ENCODE results near the gene NECTIN1.

- TF ChIP-seq POLR2A (IDR thresholded peaks at IDR 0.05; ENCODE audit: low read depth, low read length): no peak
- no peak for TF ChIP-seq CTCF (conservative IDR thresholded peaks at IDR 0.05; ENCODE audit: low read depth, low read length)
- no peak for TF ChIP-seq MAFK (IDR thresholded peaks at IDR 0.05; ENCODE audit: low read depth, low read length)
- no peak for TF ChIP-seq RAD21 (IDR thresholded peaks at IDR 0.05; ENCODE audit: low read length)
- no peak for TF ChIP-seq ELK1 (IDR thresholded peaks at IDR 0.05; ENCODE audit: borderline replicate concordance, low read depth, low read length)
- TF ChIP-seq USF2 (IDR thresholded peaks at IDR 0.05; ENCODE audit: low read depth, low read length): no peak
- no peak for TF ChIP-seq BHLHE40 (IDR thresholded peaks at IDR 0.05; ENCODE audit: low read depth, low read length)
- no peak for TF ChIP-seq RCOR1 (IDR thresholded peaks at IDR 0.05; ENCODE audit: insufficient replicate concordance, low read length)
These were observed 25.2 kb upstream of the NECTIN1 start for GRCh38 chr11:119754199-119754598.

All from IMR-90 (cell line).